Ishikawa (cell line): ENCODE data around the gene IZUMO1R.
A peak's percentile ranks its signal among the peaks of the same experiment; 100 is the strongest.

Source experiments
- CEBPB ChIP-seq: IDR thresholded peaks from 2 replicates; pipeline ENCODE4 v1.6.1; 2012
- CREB1 ChIP-seq: IDR thresholded peaks from 2 replicates; pipeline ENCODE4 v1.6.1; 2012; ENCODE audit warnings: low read depth
- EGR1 ChIP-seq: IDR thresholded peaks from 2 replicates; pipeline ENCODE4 v1.6.1; 2012
- FOXM1 ChIP-seq: IDR thresholded peaks from 2 replicates; pipeline ENCODE4 v1.6.1; 2012; ENCODE audit warnings: low read depth, borderline replicate concordance
- MAX ChIP-seq: IDR thresholded peaks from 2 replicates; pipeline ENCODE4 v1.6.1; 2012
- REST ChIP-seq: IDR thresholded peaks from 2 replicates; pipeline ENCODE4 v1.6.1; 2012; ENCODE audit warnings: low read depth, mild to moderate bottlenecking
- TAF1 ChIP-seq: IDR thresholded peaks from 2 replicates; pipeline ENCODE4 v1.6.1; 2012; ENCODE audit warnings: low read depth, mild to moderate bottlenecking
- TCF12 ChIP-seq: IDR thresholded peaks from 2 replicates; pipeline ENCODE4 v1.6.1; 2012; ENCODE audit warnings: low read depth
- TEAD4 ChIP-seq: IDR thresholded peaks from 2 replicates; pipeline ENCODE4 v1.6.1; 2012
- USF1 ChIP-seq: IDR thresholded peaks from 2 replicates; pipeline ENCODE4 v1.6.1; 2012
- YY1 ChIP-seq: IDR thresholded peaks from 2 replicates; pipeline ENCODE4 v1.6.1; 2012; ENCODE audit warnings: low read depth
- ZBTB7A ChIP-seq: IDR thresholded peaks from 2 replicates; pipeline ENCODE4 v1.6.1; 2012; ENCODE audit warnings: low read depth

GRCh38 chr11:94328587-94329080, 24.3 kb downstream of the IZUMO1R start:
- TF ChIP-seq USF1 = no peak
- no peak for TF ChIP-seq MAX
- no peak for TF ChIP-seq TAF1
- no peak for TF ChIP-seq CEBPB
- TF ChIP-seq YY1 = no peak
- TF ChIP-seq FOXM1 = no peak
- no peak for TF ChIP-seq REST
- no peak for TF ChIP-seq TCF12
- no peak for TF ChIP-seq EGR1
- TF ChIP-seq CREB1 = no peak
- TF ChIP-seq TEAD4 = 0 out of 2 replicates have a peak, but pooled peaks have one; percentile 8
- no peak for TF ChIP-seq ZBTB7A
